Measurements from ENCODE around the gene NUF2. TPM values are rescaled to one million over a fixed set of nuclear protein-coding genes. Genes with fewer than 3 reads are reported as not detected.

The NUF2 gene
- total RNA-seq, 1 experiment from 2014 or later = 30.7 TPM

DNA sequence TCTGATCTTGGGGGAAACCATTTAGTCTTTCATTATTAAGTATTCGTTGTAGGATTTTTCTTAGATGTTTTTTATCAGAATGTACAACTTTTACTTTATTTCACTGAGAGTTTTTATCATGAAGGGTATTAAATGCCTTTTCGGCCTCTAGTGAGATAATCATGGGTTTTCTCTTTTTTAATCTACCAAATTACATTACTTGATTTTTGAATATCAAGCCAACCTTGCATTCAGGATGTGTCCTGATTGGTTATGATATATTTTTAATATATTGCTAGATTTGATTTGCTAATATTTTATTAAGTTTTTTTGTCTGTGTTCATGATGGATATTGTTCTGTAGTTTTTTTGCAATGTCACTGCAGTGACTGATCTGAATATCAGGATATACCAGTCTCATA lies 9.4 kb downstream of the NUF2 start:
- no peaks in the 10 kb centered on the region for H3K27me3 Mint-ChIP-seq (ENCODE audit: low read depth)

More for the DNA sequence above, 9.4 kb downstream of the NUF2 start:
- no CpG with 5 or more reads among the region's 2 CpGs for WGBS (ENCODE audit: extremely low coverage, insufficient read length, low lambda C conversion rate)
- Histone ChIP-seq H2BK12ac (ENCODE audit: insufficient read length, low read depth, low read length) (no peak overlapping the region), H3K9me3 (ENCODE audit: control insufficient read depth, low read depth, low read length) (no peaks in the 10 kb centered on the region), H3K4me2 (ENCODE audit: insufficient read depth, insufficient read length, low read length) (no peak overlapping the region), H3K56ac (ENCODE audit: insufficient read length, low read depth, low read length) (no peak overlapping the region), H2BK15ac (ENCODE audit: low read depth, low read length) (no peak overlapping the region), H4K20me1 (ENCODE audit: control insufficient read depth, insufficient read depth, insufficient read length) (no peaks in the 10 kb centered on the region), H3K79me2 (ENCODE audit: insufficient read depth, low read length) (no peaks in the 10 kb centered on the region), H3K27me3 (ENCODE audit: insufficient read depth, low read length) (no peaks in the 10 kb centered on the region), H2AK5ac (ENCODE audit: insufficient read length, low read length) (no peak overlapping the region), H2AFZ (ENCODE audit: low read length) (no peak overlapping the region), H3K9ac (ENCODE audit: extremely low read depth, insufficient read length, low read length) (no peak overlapping the region), H2BK5ac (ENCODE audit: insufficient read length, low read length) (no peak overlapping the region), H3K79me1 (ENCODE audit: insufficient read depth, low read depth, low read length, poor library complexity, severe bottlenecking) (no peaks in the 10 kb centered on the region), H3K4ac (ENCODE audit: low read depth, low read length) (no peak overlapping the region), H3T11ph (ENCODE audit: low read length) (no peak overlapping the region), H3K4me1 (ENCODE audit: insufficient read depth, low read length) (no peaks in the 10 kb centered on the region), H4K8ac (replicated peaks; ENCODE audit: insufficient read length, low read depth, low read length) (no peak overlapping the region), H2BK120ac (ENCODE audit: low read depth, low read length, poor library complexity, severe bottlenecking) (no peak overlapping the region), H2BK20ac (ENCODE audit: low read depth, low read length, poor library complexity, severe bottlenecking) (no peak overlapping the region), H4K91ac (ENCODE audit: insufficient read length, low read depth, low read length) (no peak overlapping the region), H3K23ac (ENCODE audit: insufficient read length, low read depth, low read length) (no peak overlapping the region), H3K14ac (ENCODE audit: insufficient read depth, low read length) (no peak overlapping the region), H3K27ac (ENCODE audit: insufficient read length, low read depth, low read length) (no peak overlapping the region), H3K18ac (ENCODE audit: insufficient read length, low read depth, low read length) (no peak overlapping the region), H3K23me2 (ENCODE audit: insufficient read length, low read depth, low read length, poor library complexity, severe bottlenecking) (no peaks in the 10 kb centered on the region), H4K5ac (ENCODE audit: insufficient read length, low read depth, low read length) (no peak overlapping the region)
- TF ChIP-seq, protein P1, sequence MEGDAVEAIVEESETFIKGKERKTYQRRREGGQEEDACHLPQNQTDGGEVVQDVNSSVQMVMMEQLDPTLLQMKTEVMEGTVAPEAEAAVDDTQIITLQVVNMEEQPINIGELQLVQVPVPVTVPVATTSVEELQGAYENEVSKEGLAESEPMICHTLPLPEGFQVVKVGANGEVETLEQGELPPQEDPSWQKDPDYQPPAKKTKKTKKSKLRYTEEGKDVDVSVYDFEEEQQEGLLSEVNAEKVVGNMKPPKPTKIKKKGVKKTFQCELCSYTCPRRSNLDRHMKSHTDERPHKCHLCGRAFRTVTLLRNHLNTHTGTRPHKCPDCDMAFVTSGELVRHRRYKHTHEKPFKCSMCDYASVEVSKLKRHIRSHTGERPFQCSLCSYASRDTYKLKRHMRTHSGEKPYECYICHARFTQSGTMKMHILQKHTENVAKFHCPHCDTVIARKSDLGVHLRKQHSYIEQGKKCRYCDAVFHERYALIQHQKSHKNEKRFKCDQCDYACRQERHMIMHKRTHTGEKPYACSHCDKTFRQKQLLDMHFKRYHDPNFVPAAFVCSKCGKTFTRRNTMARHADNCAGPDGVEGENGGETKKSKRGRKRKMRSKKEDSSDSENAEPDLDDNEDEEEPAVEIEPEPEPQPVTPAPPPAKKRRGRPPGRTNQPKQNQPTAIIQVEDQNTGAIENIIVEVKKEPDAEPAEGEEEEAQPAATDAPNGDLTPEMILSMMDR (conservative IDR thresholded peaks at IDR 0.05) = no peak
- Mint-ChIP-seq H3K27ac (no peak overlapping the region), H3K4me3 (no peak overlapping the region), H3K9me3 (peaks cover 0 to 4% of the 10 kb centered on the region in 2 experiments; a peak in 2 of 5 replicates), H3K36me3 (ENCODE audit: insufficient read depth in 1 of 3, low read depth in 3 of 3) (peaks cover 33 to 76% (median 64%) of the 10 kb centered on the region in 3 experiments), H3K4me1 (no peaks in the 10 kb centered on the region)
- DNase-seq = no peak

All from H9 (cell line).